ENCODE data around the gene EPAS1. TPM values are rescaled to one million over a fixed set of nuclear protein-coding genes. Genes with fewer than 3 reads are reported as not detected.

Gene EPAS1
- total RNA-seq (100 to 1,000 TPM; 210 to 340 (median 268) TPM), polyA plus RNA-seq (149 TPM)
- long read RNA-seq, donor 1, full-length matches to known transcripts = 26 of 94 reads
- long read RNA-seq, donor 1, partial matches to known transcripts = 63 of 94 reads
- long read RNA-seq, donor 1, other reads (novel, unspliced or antisense) = 5 of 94 reads
- long read RNA-seq, donor 2, full-length matches to known transcripts = 7 of 18 reads
- long read RNA-seq, donor 2, partial matches to known transcripts = 6 of 18 reads
- long read RNA-seq, donor 2, other reads (novel, unspliced or antisense) = 5 of 18 reads
- long read RNA-seq, donor 3, full-length matches to known transcripts = 74 of 219 reads
- long read RNA-seq, donor 3, partial matches to known transcripts = 127 of 219 reads
- long read RNA-seq, donor 3, other reads (novel, unspliced or antisense) = 18 of 219 reads
- long read RNA-seq, donor 4, full-length matches to known transcripts = 8 of 14 reads
- long read RNA-seq, donor 4, partial matches to known transcripts = 5 of 14 reads
- long read RNA-seq, donor 4, other reads (novel, unspliced or antisense) = 1 of 14 reads

DNA sequence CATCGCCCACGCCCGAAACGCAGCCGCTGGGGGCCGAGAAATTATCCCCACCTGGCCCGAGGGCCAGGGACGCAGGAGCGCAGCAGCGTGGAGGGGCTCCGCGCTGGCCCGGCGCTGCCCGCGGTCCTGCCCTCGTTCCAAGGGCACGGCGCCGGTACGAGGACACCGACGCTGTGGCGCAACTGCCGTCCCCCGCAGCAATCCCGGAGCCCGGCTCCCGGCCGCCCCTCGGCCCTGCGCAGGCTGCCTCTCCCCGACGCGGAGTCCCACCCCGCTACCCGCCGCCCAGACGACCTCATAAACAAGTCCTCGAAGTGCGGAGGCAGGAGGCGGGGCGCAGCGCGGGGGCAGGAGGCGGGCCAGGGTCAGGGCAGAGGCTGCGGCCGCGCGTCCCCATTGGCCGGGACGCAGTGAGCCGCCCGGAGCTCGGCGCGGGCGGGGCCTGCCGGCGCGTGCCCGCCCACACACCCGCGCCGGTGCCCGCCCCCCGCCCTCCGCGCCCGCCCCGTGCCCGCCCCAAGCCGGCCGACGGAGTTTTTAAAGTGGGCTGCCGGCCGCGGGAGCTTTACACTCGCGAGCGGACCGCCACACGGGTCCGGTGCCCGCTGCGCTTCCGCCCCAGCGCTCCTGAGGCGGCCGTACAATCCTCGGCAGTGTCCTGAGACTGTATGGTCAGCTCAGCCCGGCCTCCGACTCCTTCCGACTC, at the start of gene EPAS1:
Gene EPAS1 (plus strand): TSS at position 568 of the 706 bp plus-strand sequence. CDS start 505 bp downstream, outside the sequence.
- Histone ChIP-seq H3K4me3 (ENCODE audit: low read length) (peak within 1 kb of the TSS; percentile 93), H3K27ac (ENCODE audit: low read length) (peak within 1 kb of the TSS; percentile 98), H3K27me3 (ENCODE audit: control insufficient read depth, insufficient read depth) (no peaks in the 10 kb centered on the region), H3K9me3 (ENCODE audit: control insufficient read depth, low read length) (no peaks in the 10 kb centered on the region), H3K4me1 (ENCODE audit: control insufficient read depth, insufficient read depth, low read length) (peaks cover 3% of the 10 kb centered on the region)
- peak; percentile 97 to 99 (median 99) for DNase-seq
- under 1% methylated on average over 94 of the region's 94 CpGs for WGBS
- intact Hi-C loops (cut with DNase I) = loop anchor here in 3 of 4 donors (5.0 to 10.0 kb wide), 4 partner anchors 40 to 235 kb away; no protein-coding TSS in a partner anchor
- peak; percentile 87 to 92 for ATAC-seq

DNA sequence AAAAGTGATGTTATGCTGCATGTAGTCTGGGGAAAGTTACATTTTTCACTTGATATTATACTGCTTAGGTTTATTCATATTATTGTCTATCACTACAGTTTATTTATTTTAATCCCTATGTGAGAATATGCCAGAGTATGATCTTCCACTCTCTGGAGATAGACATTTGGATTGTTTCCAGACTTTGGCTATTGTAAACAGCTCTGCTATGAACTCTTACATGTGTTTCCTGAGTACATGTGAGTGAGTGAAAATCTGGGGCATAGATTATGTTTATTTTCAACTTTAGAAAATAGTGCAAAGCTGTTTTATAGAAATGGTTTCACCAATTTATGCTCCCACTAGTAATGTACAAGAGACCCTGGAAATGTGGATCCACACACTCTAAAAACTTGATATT, 49.0 kb upstream of the EPAS1 start:
- ATAC-seq (no peak), DNase-seq (no peak)
- H3K9me3 ChIP-seq (ENCODE audit: control insufficient read depth, low read length) = no peaks in the 10 kb centered on the region
- no peak overlapping the region for H3K4me3 ChIP-seq (ENCODE audit: low read length)
- H3K27me3 ChIP-seq (ENCODE audit: control insufficient read depth, insufficient read depth) = no peaks in the 10 kb centered on the region
- H3K27ac ChIP-seq (ENCODE audit: low read length) = no peak overlapping the region
- intact Hi-C loops (cut with DNase I) = no loop called here
- H3K4me1 ChIP-seq (ENCODE audit: control insufficient read depth, insufficient read depth, low read length) = peaks cover 6% of the 10 kb centered on the region

DNA sequence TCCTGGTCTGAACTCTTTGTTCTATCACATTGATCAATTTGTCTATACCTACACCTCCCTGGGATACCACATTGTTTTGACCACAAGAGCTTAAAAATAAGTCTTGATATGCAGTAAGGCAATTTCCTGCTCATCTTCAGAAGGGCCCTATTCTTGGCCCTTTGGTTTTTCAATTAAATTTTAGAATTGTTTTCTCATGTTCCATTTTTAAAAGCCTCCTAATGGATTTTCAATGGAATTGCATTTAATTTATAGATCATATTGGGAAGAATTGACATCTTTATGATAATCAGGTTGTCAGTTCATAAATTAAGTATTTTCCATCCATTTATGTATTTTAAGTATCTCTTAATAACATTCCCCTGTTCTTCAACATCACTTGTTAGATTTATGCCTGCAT, 47.6 kb upstream of the EPAS1 start:
- no peak overlapping the region for H3K27ac ChIP-seq (ENCODE audit: low read length)
- H3K9me3 ChIP-seq (ENCODE audit: control insufficient read depth, low read length) = no peaks in the 10 kb centered on the region
- DNase-seq = no peak
- no peaks in the 10 kb centered on the region for H3K27me3 ChIP-seq (ENCODE audit: control insufficient read depth, insufficient read depth)
- H3K4me3 ChIP-seq (ENCODE audit: low read length) = no peak overlapping the region
- H3K4me1 ChIP-seq (ENCODE audit: control insufficient read depth, insufficient read depth, low read length) = peaks cover 9% of the 10 kb centered on the region
- ATAC-seq = no peak
- intact Hi-C loops (cut with DNase I) = no loop called here

DNA sequence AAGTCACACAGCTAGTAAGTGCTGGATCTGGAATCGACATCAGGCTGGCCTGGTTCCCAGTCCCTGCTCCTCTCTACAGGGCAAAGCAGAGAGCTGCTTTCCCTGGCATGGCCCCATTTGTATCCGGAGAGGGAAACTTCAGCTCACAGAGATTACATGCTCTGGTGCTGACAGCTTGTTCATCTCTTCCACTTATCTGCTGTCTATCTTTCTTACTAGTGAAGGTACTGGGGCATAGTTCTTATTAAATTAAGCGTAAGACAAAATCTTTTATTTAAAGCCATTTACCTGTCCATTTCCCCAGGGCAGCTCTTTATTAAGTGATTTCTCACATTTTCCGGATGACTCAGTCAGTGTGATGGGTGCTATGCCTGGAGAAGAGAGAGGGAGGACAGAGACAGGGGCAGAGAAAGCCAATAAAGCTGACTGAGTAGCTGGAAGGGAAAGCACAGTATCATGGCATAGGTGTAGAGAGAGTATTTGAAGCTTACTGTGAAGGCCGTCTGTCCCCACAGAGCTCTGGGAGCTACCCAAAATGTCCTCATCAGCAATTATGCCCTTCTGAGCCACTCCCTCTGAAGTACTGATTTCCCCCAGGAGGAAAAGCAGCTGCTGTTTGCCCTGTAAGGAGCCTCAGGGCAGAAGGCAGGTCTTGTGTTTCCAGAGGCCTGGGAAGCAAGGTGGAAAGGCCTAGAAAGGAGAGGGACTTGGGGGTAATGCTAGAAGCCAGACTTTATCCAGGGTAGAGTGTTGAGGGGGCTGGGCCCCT, 44.1 kb upstream of the EPAS1 start:
- intact Hi-C loops (cut with DNase I) = no loop called here
- H3K4me3 ChIP-seq (ENCODE audit: low read length) = no peak overlapping the region
- 32% methylated on average over 5 of the region's 5 CpGs for WGBS
- H3K27me3 ChIP-seq (ENCODE audit: control insufficient read depth, insufficient read depth) = no peaks in the 10 kb centered on the region
- no peaks in the 10 kb centered on the region for H3K9me3 ChIP-seq (ENCODE audit: control insufficient read depth, low read length)
- DNase-seq (peak; percentile 77 to 91 (median 88)), ATAC-seq (peak; percentile 69 to 89)
- H3K4me1 ChIP-seq (ENCODE audit: control insufficient read depth, insufficient read depth, low read length) = peaks cover 20% of the 10 kb centered on the region
- H3K27ac ChIP-seq (ENCODE audit: low read length) = peak overlapping the region; percentile 73

DNA sequence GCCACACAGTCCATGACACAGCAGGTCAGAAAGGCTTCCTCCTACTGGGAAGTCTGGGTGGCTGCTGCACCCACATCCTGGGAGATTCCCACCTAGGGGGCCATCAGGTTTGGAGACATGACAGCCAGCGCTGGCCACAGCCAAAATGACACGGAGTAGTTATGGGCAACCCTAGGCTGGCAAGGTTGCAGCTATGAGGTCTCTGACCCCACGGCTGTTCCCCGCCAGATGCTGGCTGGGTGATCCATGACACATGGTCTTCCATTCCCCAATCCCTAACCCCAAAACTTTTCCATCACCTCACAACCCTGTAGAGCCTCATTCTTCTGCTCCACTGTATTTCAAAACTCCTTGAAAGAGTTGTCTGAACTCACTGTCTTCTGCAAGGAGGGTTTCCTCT, 42.7 kb upstream of the EPAS1 start:
- Histone ChIP-seq H3K4me3 (ENCODE audit: low read length) (no peak overlapping the region), H3K9me3 (ENCODE audit: control insufficient read depth, low read length) (no peaks in the 10 kb centered on the region), H3K27ac (ENCODE audit: low read length) (no peak overlapping the region), H3K27me3 (ENCODE audit: control insufficient read depth, insufficient read depth) (no peaks in the 10 kb centered on the region), H3K4me1 (ENCODE audit: control insufficient read depth, insufficient read depth, low read length) (peaks cover 23% of the 10 kb centered on the region)
- intact Hi-C loops (cut with DNase I) = no loop called here
- DNase-seq (no peak), ATAC-seq (no peak)
- 73% methylated on average over 4 of the region's 4 CpGs for WGBS

DNA sequence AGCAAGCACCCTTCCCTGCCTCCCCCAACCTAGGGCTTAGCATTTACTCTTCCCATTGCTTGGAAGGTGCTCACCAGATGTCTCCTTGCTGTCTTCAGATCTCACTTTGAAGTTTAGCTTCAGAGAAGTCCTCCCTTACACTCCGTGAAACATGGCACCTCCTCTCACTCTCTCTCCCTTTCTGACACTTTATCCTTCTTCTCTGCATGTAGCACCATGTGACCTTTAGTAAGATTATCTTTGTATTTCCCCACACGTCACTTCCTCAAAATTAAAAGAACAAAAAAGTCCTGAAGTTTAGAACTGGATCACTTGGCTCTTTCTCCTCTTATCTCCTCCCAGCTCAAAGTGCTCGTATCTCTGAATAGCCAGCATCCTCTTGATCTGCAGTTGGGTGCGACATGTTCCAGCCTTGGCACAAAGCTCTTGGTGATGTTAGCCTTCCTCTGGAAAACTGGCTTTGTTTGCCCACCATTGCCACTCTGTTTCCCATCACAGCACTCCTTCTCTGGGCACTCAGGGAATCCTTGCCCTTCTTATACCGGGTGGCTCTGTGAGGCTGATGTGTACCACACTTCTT, 40.6 kb upstream of the EPAS1 start:
- no peaks in the 10 kb centered on the region for H3K27me3 ChIP-seq (ENCODE audit: control insufficient read depth, insufficient read depth)
- ATAC-seq (peak; percentile 27 to 65), DNase-seq (no peak)
- peak overlapping the region; percentile 55 for H3K27ac ChIP-seq (ENCODE audit: low read length)
- 37% methylated on average over 5 of the region's 5 CpGs for WGBS
- peaks cover 23% of the 10 kb centered on the region for H3K4me1 ChIP-seq (ENCODE audit: control insufficient read depth, insufficient read depth, low read length)
- H3K4me3 ChIP-seq (ENCODE audit: low read length) = no peak overlapping the region
- no peaks in the 10 kb centered on the region for H3K9me3 ChIP-seq (ENCODE audit: control insufficient read depth, low read length)
- intact Hi-C loops (cut with DNase I) = no loop called here

DNA sequence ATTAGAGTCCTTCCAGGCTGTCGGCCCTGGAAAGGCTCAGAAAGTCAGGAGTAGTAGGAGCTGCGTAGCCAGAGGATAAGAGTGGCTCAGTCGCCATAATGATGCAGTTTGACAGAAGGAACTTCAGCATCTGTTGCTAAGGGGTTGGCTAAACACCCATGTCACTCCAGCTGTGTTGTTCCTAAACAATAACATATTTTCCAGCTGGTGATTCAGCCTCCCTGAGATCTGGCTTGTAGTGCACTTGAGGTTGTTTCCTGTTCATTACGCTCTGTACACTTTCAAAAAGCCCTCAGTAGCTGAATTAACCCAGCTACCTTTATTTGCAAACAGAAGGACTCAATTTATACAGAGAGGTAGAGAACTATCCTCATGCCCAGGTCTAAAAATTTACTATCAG, 39.7 kb upstream of the EPAS1 start:
- DNase-seq (no peak), ATAC-seq (peak in 1 of 2 donors; percentile 53)
- Histone ChIP-seq H3K27ac (ENCODE audit: low read length) (peak overlapping the region; percentile 19), H3K9me3 (ENCODE audit: control insufficient read depth, low read length) (no peaks in the 10 kb centered on the region), H3K4me3 (ENCODE audit: low read length) (no peak overlapping the region), H3K27me3 (ENCODE audit: control insufficient read depth, insufficient read depth) (no peaks in the 10 kb centered on the region), H3K4me1 (ENCODE audit: control insufficient read depth, insufficient read depth, low read length) (peaks cover 20% of the 10 kb centered on the region)
- 34% methylated on average over 4 of the region's 4 CpGs for WGBS
- intact Hi-C loops (cut with DNase I) = no loop called here

DNA sequence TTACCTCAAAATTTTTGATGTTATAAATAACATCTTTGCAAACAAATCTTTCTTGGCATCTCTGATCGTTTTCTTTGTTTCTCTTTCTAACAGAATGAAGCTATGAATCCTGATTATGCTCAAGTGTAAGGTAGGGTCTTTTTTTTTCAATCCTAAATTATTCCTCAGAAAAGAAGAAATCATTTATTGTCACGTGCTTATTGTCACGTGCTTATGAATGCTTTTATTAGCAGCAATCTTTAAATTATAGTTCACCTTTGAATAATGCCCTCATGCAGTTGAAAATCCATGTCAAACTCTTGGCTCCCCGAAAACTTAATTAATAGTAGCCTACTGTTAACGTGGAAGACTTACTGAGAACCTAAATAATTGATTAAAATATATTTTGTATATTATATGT, 39.2 kb upstream of the EPAS1 start:
- Histone ChIP-seq H3K9me3 (ENCODE audit: control insufficient read depth, low read length) (no peaks in the 10 kb centered on the region), H3K4me1 (ENCODE audit: control insufficient read depth, insufficient read depth, low read length) (peaks cover 17% of the 10 kb centered on the region), H3K4me3 (ENCODE audit: low read length) (no peak overlapping the region), H3K27ac (ENCODE audit: low read length) (no peak overlapping the region), H3K27me3 (ENCODE audit: control insufficient read depth, insufficient read depth) (no peaks in the 10 kb centered on the region)
- no peak for ATAC-seq
- intact Hi-C loops (cut with DNase I) = no loop called here
- WGBS = 72% methylated on average over 5 of the region's 5 CpGs
- no peak for DNase-seq

DNA sequence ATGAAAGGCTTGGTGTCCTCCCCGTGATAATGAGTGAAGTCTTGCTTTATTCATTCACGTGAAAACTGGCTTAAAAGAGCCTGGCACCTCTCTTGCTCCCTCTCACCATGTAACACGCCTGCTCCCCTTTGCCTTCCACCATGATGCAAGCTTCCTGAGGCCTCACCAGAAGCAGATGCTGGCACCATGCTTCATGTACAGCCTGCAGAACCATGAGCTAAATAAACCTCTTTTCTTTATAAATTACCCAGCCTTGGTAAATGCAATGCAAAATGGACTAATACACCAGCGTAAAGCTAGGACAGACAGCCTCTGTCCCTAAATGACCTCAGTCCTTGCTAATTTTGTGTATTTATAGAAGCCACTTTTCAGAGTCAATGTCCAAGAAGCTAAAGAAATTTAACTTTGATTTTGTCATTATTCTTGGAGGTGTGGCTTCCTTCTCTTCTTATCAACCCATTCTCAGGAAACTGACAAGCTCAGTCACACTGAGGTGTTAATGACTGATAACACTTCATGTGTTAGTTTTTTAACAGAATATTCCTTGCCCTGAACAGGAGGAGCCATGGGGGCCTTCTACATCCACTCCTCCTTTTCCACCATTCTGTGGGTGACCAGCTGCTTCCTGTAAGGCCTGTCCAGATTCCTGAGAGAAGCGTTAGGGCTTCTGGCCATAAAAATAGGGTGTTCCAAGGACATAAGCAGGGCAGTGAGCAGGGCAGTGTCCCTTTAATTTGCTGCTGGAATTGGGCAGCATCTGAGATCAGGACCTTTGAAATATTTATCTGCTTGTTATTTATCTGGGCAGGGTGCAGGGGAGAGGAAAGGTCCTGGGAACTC, 38.0 kb upstream of the EPAS1 start:
- whole genome bisulfite sequencing = 64% methylated on average over 5 of the region's 5 CpGs
- Histone ChIP-seq H3K27ac (ENCODE audit: low read length) (peak overlapping the region; percentile 5), H3K4me1 (ENCODE audit: control insufficient read depth, insufficient read depth, low read length) (peaks cover 14% of the 10 kb centered on the region)

DNA sequence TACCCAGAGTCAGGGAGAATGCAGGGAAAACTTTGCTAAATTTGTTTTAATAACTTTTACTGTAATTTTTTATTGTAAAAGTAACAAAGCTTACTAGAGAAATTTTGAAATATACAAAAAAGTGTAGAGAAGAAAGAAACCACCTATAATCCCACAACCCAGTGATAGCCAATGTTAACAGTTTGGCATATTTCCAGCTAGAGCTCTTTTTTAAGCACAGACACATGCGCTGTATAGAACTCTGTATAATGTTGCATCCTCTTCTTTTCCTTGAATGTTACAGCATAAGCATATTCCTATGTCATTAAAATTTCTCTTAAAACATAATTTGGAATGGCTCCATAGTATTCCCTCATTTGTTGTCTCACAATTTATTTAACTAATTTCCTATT, 37.4 kb upstream of the EPAS1 start:
- Histone ChIP-seq H3K27ac (ENCODE audit: low read length) (peak overlapping the region; percentile 5), H3K9me3 (ENCODE audit: control insufficient read depth, low read length) (no peaks in the 10 kb centered on the region), H3K27me3 (ENCODE audit: control insufficient read depth, insufficient read depth) (no peaks in the 10 kb centered on the region), H3K4me1 (ENCODE audit: control insufficient read depth, insufficient read depth, low read length) (peaks cover 14% of the 10 kb centered on the region), H3K4me3 (ENCODE audit: low read length) (no peak overlapping the region)
- ATAC-seq (no peak), DNase-seq (no peak)
- WGBS = 56% methylated on average over 1 of the region's 1 CpG
- intact Hi-C loops (cut with DNase I) = no loop called here

More for the DNA sequence above, 38.0 kb upstream of the EPAS1 start:
- H3K4me3 ChIP-seq (ENCODE audit: low read length) = no peak overlapping the region
- DNase-seq (peak in 2 of 3 donors; percentile 47 to 51), ATAC-seq (peak; percentile 84 to 90)
- H3K27me3 ChIP-seq (ENCODE audit: control insufficient read depth, insufficient read depth) = no peaks in the 10 kb centered on the region
- intact Hi-C loops (cut with DNase I) = no loop called here
- H3K9me3 ChIP-seq (ENCODE audit: control insufficient read depth, low read length) = no peaks in the 10 kb centered on the region
